OCI-LY7 (cell line): ENCODE results near the gene OXCT1.
"Not testable (repeated sequence)": the region's sequence is repeated elsewhere in the genome, so short reads cannot be mapped to it uniquely, and the experiment has no call there.

Experiments used
- CTCF ChIP-seq: fragments of 200-600 bp; sonication (generic); conservative IDR thresholded peaks from 2 replicates; pipeline ENCODE4 v1.5.1; 2014; ENCODE audit warnings: mild to moderate bottlenecking, antibody characterized with exemption, low read length, moderate library complexity, mixed read lengths
- EZH2phosphoT487 ChIP-seq: fragments of 200-600 bp; sonication (generic); IDR thresholded peaks from 2 replicates; pipeline ENCODE4 v1.6.1; 2018; ENCODE audit warnings: low read depth, borderline replicate concordance, mild to moderate bottlenecking, mixed run types, antibody characterized with exemption, low read length, moderate library complexity, mixed read lengths

- not testable (repeated sequence) for TF ChIP-seq CTCF, EZH2phosphoT487
These were observed 55.9 kb downstream of the OXCT1 start for GRCh38 chr5:41814306-41814705.
